Fibroblast of upper back skin (primary cell): ENCODE data around the gene SEC14L5.
A peak's percentile ranks its signal among the peaks of the same experiment; 100 is the strongest.
"Not testable (repeated sequence)": the region's sequence is repeated elsewhere in the genome, so short reads cannot be mapped to it uniquely, and the experiment has no call there.

Source experiments
- DNase-seq: peaks from one replicate; pipeline ENCODE4 v3.0.0-alpha.2; 2013

SEC14L5 gene

GRCh38 chr16:5042574-5043171 lies 84.5 kb downstream of the SEC14L5 start:
- DNase-seq: peak; percentile 24

- no peak for DNase-seq
Measured at GRCh38 chr16:5044011-5044540, 85.9 kb downstream of the SEC14L5 start.

- DNase-seq: not testable (repeated sequence)
Measured at GRCh38 chr16:5044581-5044980, 86.5 kb downstream of the SEC14L5 start.

- no peak for DNase-seq
Measured at GRCh38 chr16:5045499-5046115, 87.5 kb downstream of the SEC14L5 start.

- no peak for DNase-seq
Measured at GRCh38 chr16:5046914-5047313, 88.8 kb downstream of the SEC14L5 start.

- DNase-seq: no peak
Measured at GRCh38 chr16:5054876-5055865, 97.0 kb downstream of the SEC14L5 start.

- no peak for DNase-seq
Measured at GRCh38 chr16:5056352-5056751, 98.2 kb downstream of the SEC14L5 start.

GRCh38 chr16:5058476-5058875 lies 100.3 kb downstream of the SEC14L5 start:
- DNase-seq: peak; percentile 37

- DNase-seq: no peak
Measured at GRCh38 chr16:5059386-5060072, 101.4 kb downstream of the SEC14L5 start.

- no peak for DNase-seq
Measured at GRCh38 chr16:5060073-5060641, 102.0 kb downstream of the SEC14L5 start.

GRCh38 chr16:5062051-5062450 lies 103.9 kb downstream of the SEC14L5 start:
- no peak for DNase-seq

GRCh38 chr16:5062790-5063765 lies 104.9 kb downstream of the SEC14L5 start:
- DNase-seq: no peak

GRCh38 chr16:5064915-5065314 lies 106.8 kb downstream of the SEC14L5 start:
- DNase-seq: no peak

- no peak for DNase-seq
Measured at GRCh38 chr16:5065326-5065725, 107.2 kb downstream of the SEC14L5 start.

- no peak for DNase-seq
Measured at GRCh38 chr16:5065813-5066212, 107.7 kb downstream of the SEC14L5 start, which contains the start of gene C16orf89. TSS of gene C16orf89 (minus strand) at chr16:5065956. CDS start at chr16:5065908, 48 bp downstream.

- DNase-seq: no peak
Measured at GRCh38 chr16:5066511-5066910, 108.4 kb downstream of the SEC14L5 start.
